GM19468 (cell line): ENCODE measurements around the gene PTGR3.

Experiments used
- ATAC-seq: cut with Tn5 transposase; IDR thresholded peaks from one replicate; pipeline ENCODE4 v1.9.1; 2021; ENCODE audit warnings: mild to moderate bottlenecking, moderate library complexity, moderate number of reproducible peaks; ENCODE audit not compliant: unreplicated experiment; ENCODE audit errors: extremely low read depth

PTGR3 gene

DNA sequence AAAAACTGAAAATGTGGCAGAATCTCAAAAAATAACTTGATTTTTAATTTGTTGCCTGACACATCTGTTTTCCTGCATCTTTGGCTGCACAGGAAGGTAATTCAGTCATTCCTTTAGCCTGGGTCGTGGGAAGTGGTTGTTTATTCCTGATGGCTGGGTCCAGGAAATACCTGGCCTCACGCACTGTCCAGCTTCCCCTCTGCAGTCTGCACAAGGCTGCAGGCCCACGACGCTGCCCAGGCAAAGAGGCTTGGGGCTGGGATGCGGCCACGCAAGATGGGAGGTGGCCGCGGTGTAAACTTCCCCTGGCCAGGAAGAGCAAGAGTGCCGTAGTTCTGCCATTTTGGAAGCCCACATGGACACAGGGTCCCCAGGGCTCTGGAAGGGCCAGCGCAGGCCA is 29.8 kb upstream of the PTGR3 start:
- no peak for ATAC-seq

DNA sequence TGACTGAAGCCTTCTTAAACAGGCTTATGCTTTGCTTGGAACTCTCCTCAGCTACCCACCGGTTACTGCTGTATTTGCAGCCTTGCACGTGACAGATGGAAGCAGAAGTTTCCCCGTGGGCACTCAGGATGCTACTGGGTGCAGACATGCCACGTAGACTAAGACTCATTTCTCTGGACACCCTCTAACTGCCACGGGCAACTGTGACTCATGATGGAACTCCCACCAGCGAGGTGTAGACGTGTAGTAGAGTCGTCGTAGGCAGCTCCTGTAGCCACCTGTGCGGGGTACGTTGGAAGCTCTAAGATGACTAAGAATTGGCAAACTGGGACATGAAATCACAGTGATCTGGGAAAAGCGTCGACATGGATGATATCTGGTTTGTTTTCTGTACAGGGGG is 29.2 kb upstream of the PTGR3 start:
- no peak for ATAC-seq

DNA sequence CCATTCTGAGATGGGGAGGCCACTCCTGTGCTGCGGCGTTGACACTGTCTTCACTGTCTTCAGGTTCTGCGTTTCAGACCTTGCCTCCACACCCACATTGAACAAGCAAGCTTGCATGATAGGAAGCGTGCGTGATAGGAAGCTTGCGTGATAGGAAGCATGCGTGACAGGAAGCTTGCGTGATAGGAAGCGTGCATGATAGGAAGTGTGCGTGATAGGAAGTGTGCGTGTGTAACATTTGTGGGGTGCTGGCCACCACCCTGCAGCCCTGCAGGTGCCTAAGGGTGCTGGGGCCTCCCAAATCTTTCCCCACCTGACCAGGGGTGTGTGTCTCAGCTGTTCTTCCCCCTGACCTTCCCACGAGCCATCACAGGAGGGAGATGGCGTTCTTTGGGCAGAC is 27.0 kb upstream of the PTGR3 start:
- ATAC-seq: no peak

DNA sequence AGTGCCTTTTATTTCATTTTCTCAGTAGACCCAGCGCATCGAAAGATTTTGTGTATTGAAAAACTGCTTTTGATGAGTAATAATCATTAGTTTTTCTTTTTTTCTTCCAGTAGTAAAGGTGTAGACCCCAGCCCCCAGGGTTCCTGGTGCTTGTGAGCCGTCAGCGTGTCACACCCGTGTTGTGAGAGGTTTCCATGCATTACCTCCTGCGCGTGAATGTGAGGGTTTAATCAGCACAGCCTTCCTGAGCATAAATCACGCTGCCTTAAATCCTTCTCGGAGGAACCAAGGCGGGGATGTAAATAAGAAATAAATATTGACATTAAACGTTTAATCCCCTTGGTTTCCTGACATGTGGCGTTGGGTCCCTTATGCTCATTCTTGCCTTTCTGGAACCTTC is 26.0 kb upstream of the PTGR3 start:
- ATAC-seq: no peak

GRCh38 chr18:75231053-75231406 is 22.1 kb upstream of the PTGR3 start:
- no peak for ATAC-seq

- ATAC-seq: no peak
These were observed 21.5 kb upstream of the PTGR3 start for GRCh38 chr18:75230163-75231052.

- ATAC-seq: no peak
These were observed 20.5 kb upstream of the PTGR3 start for GRCh38 chr18:75229437-75229836.

DNA sequence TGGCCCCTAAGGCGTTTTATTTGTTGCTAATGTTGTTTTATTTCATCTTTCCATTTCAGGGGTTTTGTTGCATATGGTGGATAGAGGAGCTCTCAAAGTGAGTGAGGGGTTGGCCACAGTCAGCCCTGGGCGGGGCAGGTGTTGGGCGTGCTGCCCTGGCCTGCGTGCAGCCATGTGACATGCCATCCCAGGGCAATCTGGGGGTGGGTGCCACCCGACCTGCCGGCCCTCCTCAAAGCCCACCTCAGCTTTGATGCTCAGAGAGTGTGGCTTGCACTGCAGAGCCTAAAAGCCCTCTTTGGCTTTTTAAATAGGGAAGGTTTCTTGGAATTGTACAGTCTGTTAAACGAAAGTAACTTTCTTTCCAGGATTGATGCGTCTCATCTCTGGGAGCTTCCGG is 20.0 kb upstream of the PTGR3 start:
- no peak for ATAC-seq

GRCh38 chr18:75227535-75228296 is 18.8 kb upstream of the PTGR3 start:
- ATAC-seq: no peak

- ATAC-seq: no peak
These were observed 18.0 kb upstream of the PTGR3 start for GRCh38 chr18:75226956-75227316.

- no peak for ATAC-seq
These were observed 17.5 kb upstream of the PTGR3 start for GRCh38 chr18:75226286-75226955.

- ATAC-seq: no peak
These were observed 14.9 kb upstream of the PTGR3 start for GRCh38 chr18:75223687-75224347.

- no peak for ATAC-seq
These were observed 13.5 kb upstream of the PTGR3 start for GRCh38 chr18:75222407-75222806.

- ATAC-seq: no peak
These were observed 13.0 kb upstream of the PTGR3 start for GRCh38 chr18:75221897-75222296.

- ATAC-seq: no peak
These were observed 12.5 kb upstream of the PTGR3 start for GRCh38 chr18:75221397-75221796.

- no peak for ATAC-seq
These were observed 11.8 kb upstream of the PTGR3 start for GRCh38 chr18:75220551-75221355.

DNA sequence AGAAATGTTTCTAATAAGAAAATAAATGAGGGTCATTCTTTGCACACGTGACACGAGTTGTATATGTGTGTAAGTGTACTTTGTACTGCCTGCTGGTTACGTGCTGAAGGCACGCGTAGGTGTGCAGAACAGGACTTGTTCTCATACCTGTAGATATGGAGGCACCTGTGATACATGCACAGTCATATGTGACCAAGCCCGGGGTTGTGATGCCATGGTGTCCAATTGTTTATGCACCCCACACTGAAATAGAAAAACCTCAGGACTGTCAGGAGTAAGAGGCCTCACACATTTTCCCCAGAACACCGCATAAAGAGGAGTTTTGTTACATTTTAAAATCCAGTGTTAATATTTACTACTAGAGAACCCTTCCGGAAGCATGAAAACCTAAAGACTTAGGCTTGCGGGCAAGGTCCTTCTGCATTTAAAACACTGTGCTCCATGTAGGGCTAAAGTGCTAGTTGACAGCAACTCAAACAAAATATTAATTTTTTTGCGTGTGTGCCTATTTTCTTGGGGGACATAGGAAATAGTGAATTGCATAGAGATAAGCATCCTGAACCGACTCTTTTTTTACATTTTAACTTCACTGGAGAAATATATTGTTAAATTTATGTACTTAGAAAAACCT is 10.9 kb upstream of the PTGR3 start:
- no peak for ATAC-seq

DNA sequence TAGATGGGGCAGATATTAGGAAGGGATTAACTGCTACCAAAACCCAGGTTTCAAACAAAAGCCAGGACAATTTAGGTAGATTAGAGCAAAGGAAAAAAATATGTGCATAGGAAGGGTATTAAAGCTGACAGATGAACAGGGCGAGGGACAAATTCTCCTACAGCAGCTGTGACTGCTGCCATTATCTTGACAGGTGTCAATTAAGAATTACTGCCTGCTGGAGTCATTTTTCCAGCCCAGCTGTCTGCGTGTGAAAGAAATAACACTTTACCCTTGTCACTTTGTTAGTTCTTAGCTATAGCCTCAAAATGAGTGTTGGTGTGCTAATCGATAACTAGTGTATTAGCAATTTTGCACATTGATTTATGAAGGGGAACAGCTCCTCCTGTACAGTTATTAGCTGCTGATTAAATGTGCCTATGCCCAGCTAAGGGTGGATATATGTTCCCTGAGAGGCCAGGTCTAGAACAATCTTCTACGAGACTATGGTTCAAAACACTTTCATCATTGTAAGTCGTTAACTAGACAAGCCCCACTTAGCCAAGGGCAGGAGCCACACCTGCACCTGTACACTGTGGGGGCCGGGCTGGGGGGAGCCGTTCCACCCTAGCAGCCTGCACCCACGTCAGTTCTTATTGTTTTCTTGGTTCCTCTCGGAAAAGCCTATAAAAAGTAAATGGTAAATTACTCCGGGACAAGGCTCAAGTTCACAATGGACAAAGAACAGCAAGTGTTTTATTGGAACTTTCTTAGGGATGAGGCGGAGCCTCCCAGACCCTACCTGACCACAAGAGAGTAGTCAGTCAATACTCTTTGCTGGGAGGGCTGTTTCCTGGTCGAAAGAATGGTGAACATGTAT is 9.4 kb upstream of the PTGR3 start:
- ATAC-seq: no peak
